Lung (tissue), 12 donors: ENCODE data around the gene FOXP2. TPM values are rescaled to one million over a fixed set of nuclear protein-coding genes. Genes with fewer than 3 reads are reported as not detected.
"Not testable (repeated sequence)": the region's sequence is repeated elsewhere in the genome, so short reads cannot be mapped to it uniquely, and the experiment has no call there.

Experiments
- ATAC-seq: fragments of 200-7000 bp; cut with Tn5 transposase; one replicate; pipeline ENCODE4 v1.9.1; 2020; ENCODE audit warnings: moderate number of reproducible peaks; ENCODE audit not compliant: insufficient read depth, low FRiP score
- DNase-seq, 3 donors: peaks; one replicate each; pipeline ENCODE4 v3.0.0-alpha.2; 2013 to 2017
- H3K27ac ChIP-seq, 2 donors: one replicate each; pipeline ENCODE4 v1.5.1; 2013; ENCODE audit warnings: mild to moderate bottlenecking in 2 of 2, moderate library complexity in 2 of 2, control low read depth in 1 of 2, inconsistent platforms in 1 of 2, low read depth in 1 of 2, low read length in 1 of 2
- H3K27me3 ChIP-seq, 3 donors: one replicate each; pipeline ENCODE4 v1.5.1; 2013; ENCODE audit warnings: low read length in 2 of 3; ENCODE audit not compliant: control insufficient read depth in 3 of 3, insufficient read depth in 3 of 3
- H3K36me3 ChIP-seq, 4 donors: one replicate each; pipeline ENCODE4 v1.5.1; 2013; ENCODE audit warnings: low read length in 4 of 4, mild to moderate bottlenecking in 1 of 4, moderate library complexity in 1 of 4; ENCODE audit not compliant: control insufficient read depth in 4 of 4, insufficient read depth in 4 of 4
- H3K4me1 ChIP-seq, 5 donors: one replicate each; pipeline ENCODE4 v1.5.1; 2013; ENCODE audit warnings: low read length in 5 of 5, mild to moderate bottlenecking in 2 of 5, moderate library complexity in 1 of 5; ENCODE audit not compliant: control insufficient read depth in 5 of 5, insufficient read depth in 5 of 5
- H3K4me3 ChIP-seq: one replicate; pipeline ENCODE4 v1.5.1; 2013; ENCODE audit warnings: mild to moderate bottlenecking, control low read depth, moderate library complexity
- H3K9ac ChIP-seq, 2 donors: one replicate each; pipeline ENCODE4 v1.5.1; 2013; ENCODE audit warnings: low read length in 2 of 2, control low read depth in 1 of 2; ENCODE audit not compliant: insufficient read depth in 1 of 2
- H3K9me3 ChIP-seq, 4 donors: one replicate each; pipeline ENCODE4 v1.5.1; 2013; ENCODE audit warnings: low read length in 3 of 4, mild to moderate bottlenecking in 1 of 4, moderate library complexity in 1 of 4; ENCODE audit not compliant: control insufficient read depth in 4 of 4, insufficient read depth in 3 of 4
- WGBS, 2 donors: extraction: QIAGEN DNeasy Blood & Tissue Kit; methylation state at CpG; one replicate each; pipeline ENCODE4 v1.1.7; 2013; 5-methylcytosine and 5-hydroxymethylcytosine counted together
- polyA plus RNA-seq, 2 donors: library from polyadenylated mRNA; stranded (reverse); fragments of 200-250 nt; gene quantifications; one replicate each; pipeline ENCODE4 v1.2.1, GENCODE V29; 2013
- total RNA-seq, 2 donors: library from RNA; depleted of rRNA in 1 of 2; stranded (reverse); fragments of >200 nt in 1 of 2; gene quantifications; one replicate each; pipeline ENCODE4 v1.2.1, GENCODE V29; 2014 to 2021
- TF ChIP-seq, protein P1 (sequence below): IDR thresholded peaks from 2 replicates; pipeline ENCODE4 v1.5.1; 2012; ENCODE audit warnings: mild to moderate bottlenecking; ENCODE audit errors: control extremely low read depth, extremely low read depth
- donor health status: control.
- donor health status: control.
- donor health status: Bipolar disorder and iron deficiency.
- donor health status: healthy.
- donor health status: DM: yes; HTN: yes; CAD: no.

FOXP2 gene
- total and polyA plus RNA-seq, 4 donors, result 0.93 to 49.3 (median 5.0) TPM

GRCh38 chr7:114432061-114432460 lies 17.4 kb downstream of the FOXP2 start:
- no peak for ATAC-seq
- H3K9me3 ChIP-seq, result no peaks in the 10 kb centered on the region

GRCh38 chr7:114432703-114433102 lies 18.1 kb downstream of the FOXP2 start:
- Histone ChIP-seq H3K4me1 (peaks cover 0 to 4% (median 0%) of the 10 kb centered on the region in 5 donors), H3K36me3 (no peaks in the 10 kb centered on the region), H3K27ac (no peak overlapping the region), H3K4me3 (no peak overlapping the region), H3K9ac (no peak overlapping the region), H3K9me3 (no peaks in the 10 kb centered on the region), H3K27me3 (no peaks in the 10 kb centered on the region)
- WGBS, 2 donors, result 82 to 89% methylated on average over 3 of the region's 3 CpGs
- ATAC-seq (no peak), DNase-seq (no peak)
- TF ChIP-seq, protein P1, sequence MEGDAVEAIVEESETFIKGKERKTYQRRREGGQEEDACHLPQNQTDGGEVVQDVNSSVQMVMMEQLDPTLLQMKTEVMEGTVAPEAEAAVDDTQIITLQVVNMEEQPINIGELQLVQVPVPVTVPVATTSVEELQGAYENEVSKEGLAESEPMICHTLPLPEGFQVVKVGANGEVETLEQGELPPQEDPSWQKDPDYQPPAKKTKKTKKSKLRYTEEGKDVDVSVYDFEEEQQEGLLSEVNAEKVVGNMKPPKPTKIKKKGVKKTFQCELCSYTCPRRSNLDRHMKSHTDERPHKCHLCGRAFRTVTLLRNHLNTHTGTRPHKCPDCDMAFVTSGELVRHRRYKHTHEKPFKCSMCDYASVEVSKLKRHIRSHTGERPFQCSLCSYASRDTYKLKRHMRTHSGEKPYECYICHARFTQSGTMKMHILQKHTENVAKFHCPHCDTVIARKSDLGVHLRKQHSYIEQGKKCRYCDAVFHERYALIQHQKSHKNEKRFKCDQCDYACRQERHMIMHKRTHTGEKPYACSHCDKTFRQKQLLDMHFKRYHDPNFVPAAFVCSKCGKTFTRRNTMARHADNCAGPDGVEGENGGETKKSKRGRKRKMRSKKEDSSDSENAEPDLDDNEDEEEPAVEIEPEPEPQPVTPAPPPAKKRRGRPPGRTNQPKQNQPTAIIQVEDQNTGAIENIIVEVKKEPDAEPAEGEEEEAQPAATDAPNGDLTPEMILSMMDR, result no peak

More at GRCh38 chr7:114432061-114432460, 17.4 kb downstream of the FOXP2 start:
- Histone ChIP-seq H3K27me3 (no peaks in the 10 kb centered on the region), H3K4me3 (no peak overlapping the region), H3K4me1 (peaks cover 0 to 4% (median 0%) of the 10 kb centered on the region in 5 donors), H3K27ac (no peak overlapping the region), H3K9ac (no peak overlapping the region), H3K36me3 (no peaks in the 10 kb centered on the region)
- TF ChIP-seq, protein P1, result no peak
- DNase-seq, result no peak

GRCh38 chr7:114439581-114439980 lies 25.0 kb downstream of the FOXP2 start:
- Histone ChIP-seq H3K27ac (no peak overlapping the region), H3K9ac (no peak overlapping the region), H3K27me3 (no peaks in the 10 kb centered on the region), H3K4me1 (no peaks in the 10 kb centered on the region), H3K36me3 (peaks cover 0 to 3% (median 0%) of the 10 kb centered on the region in 4 donors), H3K9me3 (no peaks in the 10 kb centered on the region), H3K4me3 (no peak overlapping the region)
- no peak for ATAC-seq
- DNase-seq, result no peak
- WGBS, 2 donors, result 91 to 92% methylated on average over 5 of the region's 5 CpGs
- TF ChIP-seq, protein P1, result no peak

GRCh38 chr7:114440927-114441326 lies 26.3 kb downstream of the FOXP2 start:
- not testable (repeated sequence) for H3K9me3 ChIP-seq, DNase-seq, H3K36me3 ChIP-seq, H3K4me3 ChIP-seq, H3K27ac ChIP-seq, H3K9ac ChIP-seq, ATAC-seq, H3K27me3 ChIP-seq, H3K4me1 ChIP-seq
- 93 to 95% methylated on average over 4 of the region's 4 CpGs for WGBS, 2 donors
